ENCODE data around the gene GPR15.

Gene GPR15

GRCh38 chr3:98548544-98548943 lies 16.8 kb downstream of the GPR15 start:
- TF ChIP-seq BACH2 (CRISPR knock-in tag; IDR thresholded peaks at IDR 0.05; ENCODE audit: borderline replicate concordance) (no peak), CSDC2 (CRISPR knock-in tag; IDR thresholded peaks at IDR 0.05) (no peak), ZFP30 (CRISPR knock-in tag; IDR thresholded peaks at IDR 0.05) (no peak), TSHZ2 (CRISPR knock-in tag; IDR thresholded peaks at IDR 0.05) (no peak), OSR1 (CRISPR knock-in tag; IDR thresholded peaks at IDR 0.05) (no peak), PATZ1 (CRISPR knock-in tag; IDR thresholded peaks at IDR 0.05; ENCODE audit: borderline replicate concordance) (no peak), ZNF70 (CRISPR knock-in tag; IDR thresholded peaks at IDR 0.05) (no peak)

GRCh38 chr3:98550833-98551232 lies 19.1 kb downstream of the GPR15 start:
- no peak for ATAC-seq

More at GRCh38 chr3:98548544-98548943, 16.8 kb downstream of the GPR15 start:
- no peak for ATAC-seq

GRCh38 chr3:98551236-98551635 lies 19.5 kb downstream of the GPR15 start:
- TF ChIP-seq TCF4 (CRISPR knock-in tag; IDR thresholded peaks at IDR 0.05; ENCODE audit: borderline replicate concordance), result no peak
- no peak for TF ChIP-seq PATZ1 (CRISPR knock-in tag; IDR thresholded peaks at IDR 0.05; ENCODE audit: borderline replicate concordance)
- no peak for TF ChIP-seq ZFP30 (CRISPR knock-in tag; IDR thresholded peaks at IDR 0.05)
- no peak for TF ChIP-seq BACH2 (CRISPR knock-in tag; IDR thresholded peaks at IDR 0.05; ENCODE audit: borderline replicate concordance)
- no peak for ATAC-seq

More at GRCh38 chr3:98550833-98551232, 19.1 kb downstream of the GPR15 start:
- TF ChIP-seq BACH2 (CRISPR knock-in tag; IDR thresholded peaks at IDR 0.05; ENCODE audit: borderline replicate concordance), result no peak
- TF ChIP-seq ZNF70 (CRISPR knock-in tag; IDR thresholded peaks at IDR 0.05), result no peak
- TF ChIP-seq ZNF565 (CRISPR knock-in tag; conservative IDR thresholded peaks at IDR 0.05; ENCODE audit: low read depth), result no peak
- TF ChIP-seq ARNTL (CRISPR knock-in tag; IDR thresholded peaks at IDR 0.05; ENCODE audit: borderline replicate concordance, low read depth), result no peak
- TF ChIP-seq SNAI2 (CRISPR knock-in tag; IDR thresholded peaks at IDR 0.05), result no peak
- no peak for TF ChIP-seq ESRRG (CRISPR knock-in tag; IDR thresholded peaks at IDR 0.05)
- TF ChIP-seq POU6F1 (CRISPR knock-in tag; IDR thresholded peaks at IDR 0.05; ENCODE audit: borderline replicate concordance, low read depth), result no peak
- TF ChIP-seq OSR1 (CRISPR knock-in tag; IDR thresholded peaks at IDR 0.05), result no peak
- TF ChIP-seq GLIS3 (CRISPR knock-in tag; IDR thresholded peaks at IDR 0.05), result no peak
- TF ChIP-seq RARB (CRISPR knock-in tag; IDR thresholded peaks at IDR 0.05), result no peak
- TF ChIP-seq TCF4 (CRISPR knock-in tag; IDR thresholded peaks at IDR 0.05; ENCODE audit: borderline replicate concordance), result no peak
- no peak for TF ChIP-seq ISL1 (CRISPR knock-in tag; IDR thresholded peaks at IDR 0.05)
- no peak for TF ChIP-seq ZFP30 (CRISPR knock-in tag; IDR thresholded peaks at IDR 0.05)

GRCh38 chr3:98551754-98552153 lies 20.0 kb downstream of the GPR15 start:
- ATAC-seq, result no peak
- TF ChIP-seq RARB (CRISPR knock-in tag; IDR thresholded peaks at IDR 0.05) (no peak), CSDC2 (CRISPR knock-in tag; IDR thresholded peaks at IDR 0.05) (no peak), PPARA (CRISPR knock-in tag; IDR thresholded peaks at IDR 0.05; ENCODE audit: borderline replicate concordance) (no peak), POU6F1 (CRISPR knock-in tag; IDR thresholded peaks at IDR 0.05; ENCODE audit: borderline replicate concordance, low read depth) (no peak), ZNF8 (CRISPR knock-in tag; IDR thresholded peaks at IDR 0.05) (no peak), GLIS3 (CRISPR knock-in tag; IDR thresholded peaks at IDR 0.05) (no peak)
